Measurements from ENCODE around the gene SRA1.

Gene SRA1

DNA sequence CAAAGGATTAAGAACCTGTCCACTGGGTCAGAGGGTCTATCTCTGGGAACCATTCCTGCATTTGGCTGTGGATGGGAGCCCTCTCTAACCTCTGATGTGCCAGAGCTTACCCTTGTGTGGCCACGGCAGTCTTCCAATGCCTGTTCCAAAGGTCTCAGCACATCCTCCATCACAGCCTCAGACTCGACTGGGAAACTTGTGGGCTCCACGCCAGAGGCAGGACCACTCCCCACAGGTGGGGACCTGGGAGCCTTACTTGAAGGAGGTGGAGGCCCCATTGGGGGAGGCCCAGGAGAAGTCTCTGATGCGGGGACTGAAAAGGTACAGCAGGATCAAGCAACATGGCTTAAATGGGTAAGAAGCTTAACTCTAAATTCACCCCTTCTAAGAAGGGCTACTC is 5.4 kb downstream of the SRA1 start:
- TF ChIP-seq POLR2AphosphoS5 (IDR thresholded peaks at IDR 0.05; ENCODE audit: borderline replicate concordance, low read depth, low read length), result no peak
- TF ChIP-seq EZH2 (IDR thresholded peaks at IDR 0.05), result no peak
- TF ChIP-seq FOXP2 (optimal IDR thresholded peaks at IDR 0.05; ENCODE audit: control extremely low read depth, extremely low read length, insufficient read depth), result no peak
- H3K9me3 ChIP-seq (ENCODE audit: low read depth, low read length), result no peaks in the 10 kb centered on the region
- no peak overlapping the region for H3K9ac ChIP-seq (ENCODE audit: insufficient read length)
- no peak overlapping the region for H3K4me3 ChIP-seq
- H3K27ac ChIP-seq, result no peak overlapping the region
- H3K36me3 ChIP-seq (ENCODE audit: insufficient read depth, low read length), result peaks cover 39% of the 10 kb centered on the region; the same call in 1 of the 2 replicates
- no peak for DNase-seq (ENCODE audit: low read depth, low spot score)

DNA sequence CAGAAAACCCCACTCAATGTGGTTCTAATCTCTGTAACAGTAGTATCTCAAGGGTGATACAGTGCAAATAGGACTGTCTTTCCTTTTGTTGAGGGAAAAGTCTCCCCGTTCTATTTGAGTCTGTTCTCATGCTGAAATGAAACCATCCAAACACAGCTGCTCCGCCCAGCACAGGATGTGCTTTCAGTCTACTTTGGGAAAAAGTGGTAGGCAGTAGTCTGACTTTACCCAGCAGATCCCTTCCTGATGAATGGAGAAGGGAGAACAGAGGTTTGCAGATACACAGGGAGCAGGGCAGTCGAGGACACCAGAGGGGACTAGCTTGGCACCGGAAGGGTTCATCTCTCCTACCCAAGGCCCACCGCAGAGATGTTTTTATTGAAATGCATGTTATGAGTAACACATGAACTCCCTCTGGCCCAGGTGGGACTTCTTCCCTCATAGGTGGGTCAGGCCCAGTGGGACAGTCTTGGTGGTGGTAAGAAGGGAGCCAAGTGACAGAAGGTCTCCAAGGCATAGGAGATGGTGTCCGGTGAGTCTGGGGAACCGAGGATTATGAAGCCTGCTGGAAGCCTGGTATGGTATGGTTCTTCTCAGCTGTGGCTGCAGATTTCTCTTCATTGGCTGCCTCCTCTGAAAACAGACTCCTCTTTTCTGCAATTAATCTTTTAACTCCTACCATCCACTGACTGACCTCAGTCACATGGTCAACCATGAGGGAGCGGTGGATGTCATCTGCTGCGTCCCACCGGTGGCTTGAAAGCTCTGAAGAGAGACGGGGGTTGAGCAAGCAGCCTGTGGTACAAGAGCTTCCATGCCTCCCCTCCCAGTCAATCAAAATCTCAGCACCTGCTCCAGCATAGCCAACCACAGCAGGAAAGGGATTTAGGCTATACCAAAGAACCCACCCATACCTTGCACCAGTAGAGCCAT is 6.9 kb downstream of the SRA1 start:
- H3K9ac ChIP-seq (ENCODE audit: insufficient read length), result no peak overlapping the region
- no peak for TF ChIP-seq FOXP2 (optimal IDR thresholded peaks at IDR 0.05; ENCODE audit: control extremely low read depth, extremely low read length, insufficient read depth)
- no peak for TF ChIP-seq POLR2AphosphoS5 (IDR thresholded peaks at IDR 0.05; ENCODE audit: borderline replicate concordance, low read depth, low read length)
- no peak overlapping the region for H3K4me3 ChIP-seq
- H3K9me3 ChIP-seq (ENCODE audit: low read depth, low read length), result no peaks in the 10 kb centered on the region
- no peak for DNase-seq (ENCODE audit: low read depth, low spot score)
- peaks cover 39% of the 10 kb centered on the region; the same call in 1 of the 2 replicates for H3K36me3 ChIP-seq (ENCODE audit: insufficient read depth, low read length)
- H3K27ac ChIP-seq, result no peak overlapping the region

DNA sequence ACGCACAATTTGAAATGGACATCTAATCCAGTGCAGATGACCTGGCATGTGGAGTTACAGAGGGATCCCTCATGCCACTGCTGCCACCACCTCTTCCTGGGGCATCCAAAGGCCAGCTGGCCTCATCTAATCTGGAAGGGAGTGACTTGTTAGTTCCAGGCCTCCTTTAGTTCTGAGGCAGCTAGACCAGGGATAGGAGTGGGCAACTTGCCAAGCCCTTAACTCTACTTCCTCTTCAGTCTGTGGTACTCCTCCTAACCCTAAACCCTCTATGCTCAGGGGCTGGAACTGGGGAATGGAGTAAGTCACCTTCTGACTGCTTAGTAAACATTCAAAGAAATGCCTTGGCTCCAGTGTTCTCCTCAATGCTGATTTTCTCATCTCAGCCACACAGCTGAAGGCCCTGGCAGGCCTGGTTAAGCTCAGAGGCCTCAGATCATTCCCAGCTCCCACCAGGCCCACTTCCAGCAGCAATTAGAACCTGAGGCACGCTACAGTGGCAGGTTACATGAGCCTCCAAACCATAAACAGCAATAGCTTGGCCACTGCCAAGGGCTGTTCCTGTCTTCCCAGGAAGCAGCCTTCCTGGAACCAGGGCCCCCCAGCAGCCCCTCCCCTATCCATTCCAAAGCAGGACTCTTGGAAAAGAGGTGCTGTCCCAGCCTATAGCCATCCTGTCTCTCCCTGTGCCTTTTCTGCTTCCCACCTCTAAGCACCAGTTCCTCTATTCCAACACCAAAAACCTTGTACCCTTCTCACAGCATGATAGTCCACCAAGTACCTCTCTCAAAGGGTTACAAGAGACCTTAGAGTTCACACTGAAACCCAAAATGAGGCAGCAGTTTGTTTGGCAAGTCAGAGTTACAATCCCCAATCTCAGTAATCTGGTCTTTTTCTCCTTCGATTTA is 7.8 kb downstream of the SRA1 start:
- Histone ChIP-seq H3K27ac (peak overlapping the region; percentile 40; the same call in 1 of the 2 replicates), H3K9ac (ENCODE audit: insufficient read length) (no peak overlapping the region), H3K9me3 (ENCODE audit: low read depth, low read length) (no peaks in the 10 kb centered on the region), H3K4me3 (no peak overlapping the region), H3K36me3 (ENCODE audit: insufficient read depth, low read length) (peaks cover 42% of the 10 kb centered on the region; the same call in 1 of the 2 replicates)
- DNase-seq (ENCODE audit: low read depth, low spot score), result no peak
- TF ChIP-seq FOXP2 (optimal IDR thresholded peaks at IDR 0.05; ENCODE audit: control extremely low read depth, extremely low read length, insufficient read depth), result no peak
- TF ChIP-seq EZH2 (IDR thresholded peaks at IDR 0.05), result no peak
- TF ChIP-seq POLR2AphosphoS5 (IDR thresholded peaks at IDR 0.05; ENCODE audit: borderline replicate concordance, low read depth, low read length), result no peak

DNA sequence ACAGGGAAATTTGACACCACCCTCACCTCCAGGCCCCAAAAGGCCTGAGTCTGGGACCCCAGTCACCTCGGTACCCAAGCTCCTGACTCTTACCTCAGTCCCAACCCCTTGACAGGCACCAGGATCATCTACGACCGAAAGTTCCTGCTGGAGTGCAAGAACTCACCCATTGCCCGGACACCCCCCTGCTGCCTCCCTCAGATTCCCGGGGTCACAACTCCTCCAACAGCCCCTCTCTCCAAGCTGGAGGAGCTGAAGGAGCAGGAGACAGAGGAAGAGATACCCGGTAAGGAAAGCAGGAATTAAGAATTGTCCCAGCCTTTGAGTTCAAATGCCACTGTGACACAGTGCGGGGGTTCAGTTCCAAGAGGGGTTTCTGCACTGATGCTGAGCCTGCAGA is 8.5 kb downstream of the SRA1 start:
- no peak overlapping the region for H3K27ac ChIP-seq
- no peak overlapping the region for H3K4me3 ChIP-seq
- peaks cover 44% of the 10 kb centered on the region; the same call in 1 of the 2 replicates for H3K36me3 ChIP-seq (ENCODE audit: insufficient read depth, low read length)
- H3K9ac ChIP-seq (ENCODE audit: insufficient read length), result no peak overlapping the region
- no peaks in the 10 kb centered on the region for H3K9me3 ChIP-seq (ENCODE audit: low read depth, low read length)
- TF ChIP-seq FOXP2 (optimal IDR thresholded peaks at IDR 0.05; ENCODE audit: control extremely low read depth, extremely low read length, insufficient read depth) (no peak), POLR2AphosphoS5 (IDR thresholded peaks at IDR 0.05; ENCODE audit: borderline replicate concordance, low read depth, low read length) (no peak), EZH2 (IDR thresholded peaks at IDR 0.05) (no peak)
- DNase-seq (ENCODE audit: low read depth, low spot score), result no peak

DNA sequence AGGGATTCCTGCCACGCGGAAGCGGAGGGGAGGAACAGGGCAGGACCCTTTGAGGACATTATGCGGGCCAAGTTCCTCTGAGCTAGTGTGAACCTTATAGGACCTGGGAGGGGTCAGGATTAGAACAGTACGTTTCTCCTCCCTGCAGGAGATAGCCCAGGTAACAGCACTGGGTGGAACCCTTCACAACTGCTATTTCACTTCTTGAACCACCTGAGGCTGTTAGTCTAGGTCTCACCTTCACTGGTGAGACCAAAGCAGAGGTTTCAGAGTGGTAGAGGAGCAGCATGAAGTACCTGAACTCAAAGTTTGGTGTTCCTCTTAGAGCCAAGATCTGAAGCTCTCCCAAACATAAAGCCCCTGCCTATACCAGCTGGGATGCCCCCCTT is 9.0 kb downstream of the SRA1 start:
- no peak overlapping the region for H3K9ac ChIP-seq (ENCODE audit: insufficient read length)
- TF ChIP-seq EZH2 (IDR thresholded peaks at IDR 0.05) (no peak), FOXP2 (optimal IDR thresholded peaks at IDR 0.05; ENCODE audit: control extremely low read depth, extremely low read length, insufficient read depth) (no peak), POLR2AphosphoS5 (IDR thresholded peaks at IDR 0.05; ENCODE audit: borderline replicate concordance, low read depth, low read length) (no peak)
- H3K36me3 ChIP-seq (ENCODE audit: insufficient read depth, low read length), result peaks cover 46% of the 10 kb centered on the region; the same call in 1 of the 2 replicates
- H3K4me3 ChIP-seq, result no peak overlapping the region
- H3K27ac ChIP-seq, result no peak overlapping the region
- H3K9me3 ChIP-seq (ENCODE audit: low read depth, low read length), result no peaks in the 10 kb centered on the region
- no peak for DNase-seq (ENCODE audit: low read depth, low spot score)

DNA sequence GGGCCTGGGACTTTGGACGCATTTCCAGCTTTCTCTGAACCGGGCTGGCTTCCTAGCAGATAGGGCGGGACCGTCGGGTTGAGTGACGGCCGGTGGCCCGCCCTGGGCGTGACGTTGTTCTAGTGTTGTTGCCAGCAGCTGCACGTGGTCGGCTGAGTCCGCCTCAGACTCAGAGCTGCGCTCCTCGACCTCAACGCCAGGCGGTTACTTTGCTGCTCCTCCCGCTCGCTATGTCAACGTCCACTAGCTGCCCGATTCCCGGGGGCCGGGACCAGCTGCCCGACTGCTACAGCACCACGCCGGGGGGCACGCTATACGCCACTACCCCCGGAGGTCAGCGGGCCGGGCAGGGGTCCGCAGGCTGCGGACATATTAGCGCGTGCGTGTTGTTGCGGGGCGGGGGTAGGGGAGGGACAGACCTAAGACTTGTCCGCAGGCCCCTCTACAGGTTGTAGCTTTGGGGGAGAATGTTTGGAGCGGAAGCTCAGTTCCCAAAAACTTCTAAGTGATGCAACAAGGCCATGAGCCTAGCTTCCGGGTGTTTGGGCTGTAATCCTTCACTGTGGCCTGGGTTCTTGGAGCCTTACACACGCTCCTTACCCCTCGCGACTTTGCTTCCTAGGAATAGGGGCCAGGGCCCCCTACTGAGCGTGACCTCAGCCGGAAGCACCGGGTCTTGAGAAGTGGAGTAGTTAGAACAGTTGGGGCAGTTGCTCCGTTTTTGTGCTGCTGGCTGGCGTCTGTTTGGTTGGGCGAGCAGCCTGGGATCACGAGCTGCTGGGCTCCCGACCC is 9.6 kb downstream of the SRA1 start, which contains the start of gene EIF4EBP3:
EIF4EBP3 (plus strand) TSS at position 155 of the 792 bp plus-strand sequence; CDS start at position 231, 76 bp downstream.
- DNase-seq (ENCODE audit: low read depth, low spot score), result no peak
- no peak within 1 kb of the TSS for H3K9ac ChIP-seq (ENCODE audit: insufficient read length)

DNA sequence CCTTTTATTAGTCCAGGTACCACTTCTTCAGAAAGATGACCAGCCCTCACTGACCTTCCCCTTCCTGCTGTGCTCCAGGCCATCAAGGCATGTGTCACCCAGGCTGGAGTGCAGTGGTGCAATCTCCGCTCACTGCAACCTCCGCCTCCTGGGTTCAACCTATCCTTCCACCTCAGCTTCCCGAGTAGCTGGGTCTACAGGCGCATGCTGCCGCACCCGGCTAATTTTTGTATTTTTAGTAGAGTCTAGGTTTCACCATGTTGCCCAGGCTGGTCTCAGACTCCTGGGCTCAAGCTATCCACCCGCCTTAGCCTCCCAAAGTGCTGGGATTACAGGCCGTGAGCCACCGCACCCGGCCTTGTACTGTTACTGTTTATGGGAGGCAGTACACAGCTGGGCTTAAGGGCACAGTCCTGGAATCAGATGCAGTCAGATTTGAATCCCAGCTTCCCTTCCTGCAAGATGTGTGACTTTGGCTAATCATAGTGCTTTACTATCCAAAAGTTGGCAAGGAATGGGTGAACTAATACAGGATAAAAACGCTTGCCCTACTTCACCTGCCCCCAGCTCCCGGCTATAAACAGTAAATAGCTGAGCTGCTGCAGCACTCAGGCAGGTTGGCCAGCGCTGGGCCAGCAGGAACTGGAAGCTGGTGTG is 10.3 kb downstream of the SRA1 start:
- no peak overlapping the region for H3K9ac ChIP-seq (ENCODE audit: insufficient read length)
- H3K27ac ChIP-seq, result no peak overlapping the region
- H3K36me3 ChIP-seq (ENCODE audit: insufficient read depth, low read length), result peaks cover 48% of the 10 kb centered on the region
- no peak overlapping the region for H3K4me3 ChIP-seq
- no peak for DNase-seq (ENCODE audit: low read depth, low spot score)
- H3K9me3 ChIP-seq (ENCODE audit: low read depth, low read length), result no peaks in the 10 kb centered on the region
- no peak for TF ChIP-seq FOXP2 (optimal IDR thresholded peaks at IDR 0.05; ENCODE audit: control extremely low read depth, extremely low read length, insufficient read depth)
- TF ChIP-seq EZH2 (IDR thresholded peaks at IDR 0.05), result no peak
- no peak for TF ChIP-seq POLR2AphosphoS5 (IDR thresholded peaks at IDR 0.05; ENCODE audit: borderline replicate concordance, low read depth, low read length)

More for the DNA sequence above, 9.6 kb downstream of the SRA1 start, which contains the start of gene EIF4EBP3:
- H3K9me3 ChIP-seq (ENCODE audit: low read depth, low read length), result no peaks in the 10 kb centered on the region
- no peak within 1 kb of the TSS for H3K4me3 ChIP-seq
- no peak within 1 kb of the TSS for H3K27ac ChIP-seq
- TF ChIP-seq FOXP2 (optimal IDR thresholded peaks at IDR 0.05; ENCODE audit: control extremely low read depth, extremely low read length, insufficient read depth) (no peak), EZH2 (IDR thresholded peaks at IDR 0.05) (no peak), POLR2AphosphoS5 (IDR thresholded peaks at IDR 0.05; ENCODE audit: borderline replicate concordance, low read depth, low read length) (peak; percentile 63; the same call in 1 of the 2 replicates)
- H3K36me3 ChIP-seq (ENCODE audit: insufficient read depth, low read length), result peaks cover 48% of the 10 kb centered on the region; the same call in 1 of the 2 replicates

All from SK-N-MC (cell line).